Mesendoderm (in vitro differentiated cells): ENCODE data around the gene LGALS9B.
"Not testable (repeated sequence)": the region's sequence is repeated elsewhere in the genome, so short reads cannot be mapped to it uniquely, and the experiment has no call there.

Experiments
- DNase-seq: peaks from one replicate; pipeline ENCODE4 v3.0.0; 2013
- H2AK5ac ChIP-seq: 2 replicates; pipeline ENCODE4 v1.6.1; 2013; ENCODE audit warnings: low read length, inconsistent platforms
- H2BK120ac ChIP-seq: 2 replicates; pipeline ENCODE4 v1.6.1; 2013; ENCODE audit warnings: low read depth, mild to moderate bottlenecking, low read length, moderate library complexity, mixed read lengths
- H2BK15ac ChIP-seq: replicated peaks from 2 replicates; pipeline ENCODE4 v1.6.1; 2013; ENCODE audit warnings: low read depth, mild to moderate bottlenecking, moderate library complexity
- H2BK5ac ChIP-seq: 2 replicates; pipeline ENCODE4 v1.6.1; 2013; ENCODE audit warnings: low read length, inconsistent platforms
- H3K18ac ChIP-seq: 2 replicates; pipeline ENCODE4 v1.6.1; 2013; ENCODE audit warnings: mild to moderate bottlenecking, low read length, mixed read lengths
- H3K23ac ChIP-seq: one replicate; pipeline ENCODE4 v1.6.1; 2013; ENCODE audit warnings: low read length
- H3K27ac ChIP-seq: 2 replicates; pipeline ENCODE4 v1.5.1; 2013; ENCODE audit warnings: low read depth, mild to moderate bottlenecking, inconsistent platforms, low read length, moderate library complexity
- H3K27me3 ChIP-seq: 2 replicates; pipeline ENCODE4 v1.6.1; 2013; ENCODE audit warnings: low read length, control low read depth, mild to moderate bottlenecking, inconsistent platforms; ENCODE audit not compliant: insufficient read depth, poor library complexity
- H3K36me3 ChIP-seq: 2 replicates; pipeline ENCODE4 v1.6.1; 2013; ENCODE audit warnings: low read length, inconsistent platforms; ENCODE audit not compliant: control insufficient read depth, insufficient read depth
- H3K4ac ChIP-seq: one replicate; pipeline ENCODE4 v1.6.1; 2013; ENCODE audit warnings: low read depth, mild to moderate bottlenecking, low read length, moderate library complexity
- H3K4me1 ChIP-seq: 2 replicates; pipeline ENCODE4 v1.6.1; 2013; ENCODE audit warnings: low read depth, low read length, inconsistent platforms; ENCODE audit not compliant: control insufficient read depth
- H3K4me2 ChIP-seq: 2 replicates; pipeline ENCODE4 v1.6.1; 2013; ENCODE audit warnings: low read length
- H3K4me3 ChIP-seq: 2 replicates; pipeline ENCODE4 v1.5.1; 2013; ENCODE audit warnings: mild to moderate bottlenecking, low read length
- H3K56ac ChIP-seq: one replicate; pipeline ENCODE4 v1.6.1; 2013; ENCODE audit warnings: low read length
- H3K79me1 ChIP-seq: 2 replicates; pipeline ENCODE4 v1.6.1; 2013; ENCODE audit warnings: low read length, inconsistent platforms
- H3K79me2 ChIP-seq: 2 replicates; pipeline ENCODE4 v1.6.1; 2013; ENCODE audit warnings: mild to moderate bottlenecking, low read length; ENCODE audit not compliant: control insufficient read depth, insufficient read depth
- H3K9ac ChIP-seq: 2 replicates; pipeline ENCODE4 v1.6.1; 2013; ENCODE audit warnings: low read length, inconsistent platforms
- H4K5ac ChIP-seq: one replicate; pipeline ENCODE4 v1.6.1; 2013; ENCODE audit warnings: low read length
- H4K8ac ChIP-seq: one replicate; pipeline ENCODE4 v1.6.1; 2013; ENCODE audit warnings: low read depth, mild to moderate bottlenecking, control low read depth, low read length, moderate library complexity
- WGBS: extraction: QIAGEN DNeasy Blood & Tissue Kit; methylation state at CpG from one replicate; pipeline ENCODE4 v1.1.7; 2013; ENCODE audit warnings: low lambda C conversion rate, missing lambda C conversion rate; ENCODE audit not compliant: insufficient coverage; ENCODE audit errors: extremely low coverage; 5-methylcytosine and 5-hydroxymethylcytosine counted together

Gene LGALS9B

GRCh38 chr17:20422826-20423225, 44.5 kb downstream of the LGALS9B start:
- H3K27ac ChIP-seq, H2BK120ac ChIP-seq, H2AK5ac ChIP-seq, H3K79me2 ChIP-seq, DNase-seq, H4K5ac ChIP-seq, H3K36me3 ChIP-seq, H3K4ac ChIP-seq, H4K8ac ChIP-seq, H3K27me3 ChIP-seq, H3K4me3 ChIP-seq, H2BK15ac ChIP-seq, H3K9ac ChIP-seq, H2BK5ac ChIP-seq, H3K56ac ChIP-seq, H3K4me2 ChIP-seq, H3K79me1 ChIP-seq, H3K23ac ChIP-seq, H3K18ac ChIP-seq, H3K4me1 ChIP-seq: not testable (repeated sequence)
- WGBS, result no CpG with 5 or more reads among the region's 5 CpGs

GRCh38 chr17:20418838-20419237, 48.5 kb downstream of the LGALS9B start:
- H3K4me3 ChIP-seq, H2AK5ac ChIP-seq, H3K27ac ChIP-seq, H3K4ac ChIP-seq, H3K4me1 ChIP-seq, H3K18ac ChIP-seq, H3K79me2 ChIP-seq, H3K9ac ChIP-seq, H3K56ac ChIP-seq, H3K36me3 ChIP-seq, DNase-seq, H4K5ac ChIP-seq, H3K4me2 ChIP-seq, H3K27me3 ChIP-seq, H3K23ac ChIP-seq, H2BK15ac ChIP-seq, H4K8ac ChIP-seq, H2BK120ac ChIP-seq, H2BK5ac ChIP-seq, H3K79me1 ChIP-seq: not testable (repeated sequence)
- WGBS, result no CpG with 5 or more reads among the region's 8 CpGs

- not testable (repeated sequence) for DNase-seq, H3K18ac ChIP-seq, H2BK15ac ChIP-seq, H3K23ac ChIP-seq, H3K27ac ChIP-seq, H4K5ac ChIP-seq, H3K9ac ChIP-seq, H2AK5ac ChIP-seq, H3K79me1 ChIP-seq, H3K4me2 ChIP-seq, H2BK120ac ChIP-seq, H3K4me3 ChIP-seq, H3K27me3 ChIP-seq, H4K8ac ChIP-seq, H3K56ac ChIP-seq, H3K79me2 ChIP-seq, H2BK5ac ChIP-seq, H3K36me3 ChIP-seq, H3K4ac ChIP-seq, H3K4me1 ChIP-seq
- WGBS, result no CpG with 5 or more reads among the region's 7 CpGs
Measured at GRCh38 chr17:20417492-20418080, 49.8 kb downstream of the LGALS9B start.

- H3K4me3 ChIP-seq, H2BK120ac ChIP-seq, H3K4ac ChIP-seq, H3K27ac ChIP-seq, H4K5ac ChIP-seq, H4K8ac ChIP-seq, DNase-seq, H3K27me3 ChIP-seq, H3K9ac ChIP-seq, H3K56ac ChIP-seq, H3K79me1 ChIP-seq, H3K18ac ChIP-seq, H3K79me2 ChIP-seq, H2BK15ac ChIP-seq, H3K4me1 ChIP-seq, H2AK5ac ChIP-seq, H2BK5ac ChIP-seq, H3K36me3 ChIP-seq, H3K23ac ChIP-seq, H3K4me2 ChIP-seq: not testable (repeated sequence)
- WGBS, result no CpG with 5 or more reads among the region's 8 CpGs
Measured at GRCh38 chr17:20416381-20416911, 50.9 kb downstream of the LGALS9B start.

- H2AK5ac ChIP-seq, H3K4ac ChIP-seq, H3K4me3 ChIP-seq, H3K9ac ChIP-seq, H3K27ac ChIP-seq, H2BK120ac ChIP-seq, H3K18ac ChIP-seq, H3K27me3 ChIP-seq, H3K4me2 ChIP-seq, H3K79me1 ChIP-seq, H2BK5ac ChIP-seq, H3K79me2 ChIP-seq, H3K4me1 ChIP-seq, H3K23ac ChIP-seq, H4K5ac ChIP-seq, DNase-seq, H3K56ac ChIP-seq, H3K36me3 ChIP-seq, H2BK15ac ChIP-seq, H4K8ac ChIP-seq: not testable (repeated sequence)
- WGBS, result no CpG with 5 or more reads among the region's 5 CpGs
Measured at GRCh38 chr17:20415479-20415878, 51.9 kb downstream of the LGALS9B start.
